GM10248 (cell line): ENCODE data around the gene SNX1.

Experiments used
- CTCF ChIA-PET: fragments of 300-600 bp; sonication (Branson Sonifier 250); formaldehyde crosslinking; extraction: SDS; loops from one replicate; lab custom pipeline; 2021; ENCODE audit warnings: antibody characterized with exemption; lab: Yijun Ruan, JAX
- POLR2A ChIA-PET: fragments of 350-650 bp; sonication (Branson Sonifier 250); formaldehyde crosslinking; extraction: SDS; loops from one replicate; lab custom pipeline; 2020; ENCODE audit warnings: antibody characterized with exemption; lab: Yijun Ruan, JAX
- DNase-seq: peaks from one replicate; pipeline ENCODE4 v3.0.0; 2012; ENCODE audit errors: extremely low spot score
- CTCF ChIP-seq: IDR thresholded peaks from 2 replicates; pipeline ENCODE4 v1.5.1; 2012; ENCODE audit warnings: mild to moderate bottlenecking, low read depth; ENCODE audit errors: extremely low read depth, missing control alignments, control extremely low read depth

Gene SNX1

GRCh38 chr15:64144565-64145281 lies 48.9 kb downstream of the SNX1 start:
- TF ChIP-seq CTCF, result no peak
- DNase-seq, result peak; percentile 82
- CTCF ChIA-PET, result interaction anchor here (0.7 to 4.0 kb wide), 13 partner anchors 8 to 839 kb away, joined by 3 to 59 read pairs (median 3); partner anchors contain the start of gene CIAO2A
- POLR2A ChIA-PET, result interaction anchor here (1.3 to 1.5 kb wide), 2 partner anchors 8 to 12 kb away, joined by 3 to 10 read pairs; no protein-coding TSS in a partner anchor

- CTCF ChIA-PET, result interaction anchor here (1.3 to 4.0 kb wide), 4 partner anchors 8 to 78 kb away, joined by 3 to 59 read pairs (median 6); no protein-coding TSS in a partner anchor
- TF ChIP-seq CTCF, result no peak
- POLR2A ChIA-PET, result interaction anchor here (1.3 kb wide), 1 partner anchor 11 kb away, joined by 3 read pairs; no protein-coding TSS in a partner anchor
- DNase-seq, result no peak
Observed at GRCh38 chr15:64146041-64146440, 50.3 kb downstream of the SNX1 start.

GRCh38 chr15:64146520-64146884 lies 50.7 kb downstream of the SNX1 start:
- ChIA-PET POLR2A (no interaction called here), CTCF (interaction anchor here (1.3 to 4.0 kb wide), 3 partner anchors 7 to 57 kb away, joined by 3 to 59 read pairs (median 7); no protein-coding TSS in a partner anchor)
- no peak for DNase-seq
- TF ChIP-seq CTCF, result no peak

DNA sequence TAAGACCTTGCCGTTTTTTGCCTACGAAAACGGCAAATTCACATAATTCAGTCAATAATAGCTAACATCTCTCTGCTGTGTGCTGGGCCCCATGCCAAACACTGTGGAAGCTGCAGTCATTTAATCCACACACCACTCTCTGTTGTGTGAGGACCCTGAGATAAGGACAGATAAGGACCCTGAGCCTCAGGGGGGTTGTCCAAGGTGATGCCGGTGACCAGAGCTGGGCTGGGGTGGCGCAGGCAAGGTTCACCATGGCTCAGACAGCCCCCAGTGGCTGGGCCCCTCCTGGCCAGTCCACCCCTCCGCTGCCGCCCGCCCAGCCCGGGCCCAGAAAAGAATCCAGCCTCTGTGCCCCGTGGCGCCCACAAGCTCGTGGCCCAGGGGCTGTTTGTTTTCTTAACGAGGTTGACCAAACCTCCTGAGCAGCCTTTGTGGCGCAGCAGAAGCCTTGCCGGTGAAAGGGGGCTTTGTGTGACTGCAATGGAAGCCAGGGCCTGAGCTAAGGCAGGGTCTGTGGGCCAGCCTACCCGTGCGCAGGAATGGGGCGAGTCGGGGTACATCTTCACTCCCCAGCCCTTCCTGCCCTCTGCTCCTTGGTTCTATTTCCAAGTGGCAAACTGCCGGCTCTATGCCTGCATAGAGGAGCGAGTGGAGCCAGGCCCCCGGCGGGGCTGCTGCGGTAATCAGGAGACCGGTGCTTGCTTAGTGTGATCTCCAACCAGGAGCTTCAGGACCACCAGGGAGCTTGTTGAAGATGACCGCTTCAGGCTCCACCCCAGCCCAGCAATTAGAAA lies 51.3 kb downstream of the SNX1 start:
- CTCF ChIA-PET, result interaction anchor here (1.1 to 4.0 kb wide), 3 partner anchors 7 to 25 kb away, joined by 4 to 59 read pairs (median 7); no protein-coding TSS in a partner anchor
- TF ChIP-seq CTCF, result no peak
- POLR2A ChIA-PET, result interaction anchor here (0.5 kb wide), 1 partner anchor 16 kb away, joined by 3 read pairs; no protein-coding TSS in a partner anchor
- no peak for DNase-seq

DNA sequence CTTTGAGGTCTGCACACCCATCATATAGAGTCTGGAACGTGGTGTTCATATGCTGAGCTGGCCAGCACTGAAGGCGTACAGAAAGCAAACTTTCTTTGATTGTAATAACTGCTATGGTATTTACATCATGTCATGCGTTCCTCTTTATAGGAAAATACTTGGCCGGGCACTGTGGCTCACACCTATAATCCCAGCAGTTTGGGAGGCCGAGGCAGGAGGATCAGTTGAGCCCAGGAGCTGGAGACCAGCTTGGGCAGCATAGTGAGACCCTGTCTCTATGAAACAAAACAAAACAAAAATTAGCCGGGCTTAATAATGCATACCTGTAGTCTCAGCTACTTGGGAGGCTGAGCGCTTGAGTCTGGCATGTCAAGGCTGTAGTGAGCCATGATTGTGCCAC lies 52.4 kb downstream of the SNX1 start:
- DNase-seq, result no peak
- TF ChIP-seq CTCF, result no peak
- CTCF ChIA-PET, result interaction anchor here (1.1 to 1.6 kb wide), 3 partner anchors 10 to 15 kb away, joined by 3 to 4 read pairs (median 4); partner anchors contain the start of gene PPIB
- POLR2A ChIA-PET, result no interaction called here

GRCh38 chr15:64148581-64148980 lies 52.8 kb downstream of the SNX1 start:
- ChIA-PET POLR2A (no interaction called here), CTCF (interaction anchor here (0.9 to 1.6 kb wide), 7 partner anchors 10 to 539 kb away, joined by 3 to 4 read pairs (median 3); partner anchors contain the start of gene PPIB)
- DNase-seq, result no peak
- no peak for TF ChIP-seq CTCF
